Epithelial cell of esophagus (primary cell): Measurements from ENCODE around the gene ADAM12.

ENCODE experiments used
- DNase-seq: peaks from one replicate; pipeline ENCODE4 v3.0.0; 2010; ENCODE audit warnings: low read depth
- H3K4me3 ChIP-seq: 2 replicates; pipeline ENCODE4 v1.5.1; 2011; ENCODE audit warnings: mild to moderate bottlenecking, low read length, control low read depth
- TF ChIP-seq, protein P1 (sequence below): IDR thresholded peaks from 2 replicates; pipeline ENCODE4 v1.5.1; 2011; ENCODE audit warnings: low read depth, mild to moderate bottlenecking, low read length, control low read depth, inconsistent platforms; ENCODE audit not compliant: insufficient read depth; ENCODE audit errors: missing control alignments

Gene ADAM12

DNA sequence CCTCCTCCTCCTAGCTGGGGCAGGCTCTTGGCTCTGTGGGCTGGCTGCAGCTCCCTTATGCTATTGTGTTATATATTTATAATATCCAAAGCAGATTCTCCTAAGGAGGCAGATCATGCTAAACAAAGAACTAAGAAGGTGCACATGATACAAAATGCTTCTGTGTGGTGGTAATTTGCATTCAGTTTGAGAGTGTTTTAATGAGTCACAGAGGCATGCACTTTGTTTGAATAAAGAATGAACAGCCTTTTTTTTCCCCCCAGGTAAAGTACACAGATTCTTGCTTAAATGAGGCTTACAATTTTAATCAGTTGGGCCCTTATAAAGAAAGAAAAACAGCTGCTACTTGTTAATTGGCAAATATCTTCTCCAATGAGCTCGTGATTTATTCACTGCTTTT, 396.9 kb downstream of the ADAM12 start:
- TF ChIP-seq, protein P1, sequence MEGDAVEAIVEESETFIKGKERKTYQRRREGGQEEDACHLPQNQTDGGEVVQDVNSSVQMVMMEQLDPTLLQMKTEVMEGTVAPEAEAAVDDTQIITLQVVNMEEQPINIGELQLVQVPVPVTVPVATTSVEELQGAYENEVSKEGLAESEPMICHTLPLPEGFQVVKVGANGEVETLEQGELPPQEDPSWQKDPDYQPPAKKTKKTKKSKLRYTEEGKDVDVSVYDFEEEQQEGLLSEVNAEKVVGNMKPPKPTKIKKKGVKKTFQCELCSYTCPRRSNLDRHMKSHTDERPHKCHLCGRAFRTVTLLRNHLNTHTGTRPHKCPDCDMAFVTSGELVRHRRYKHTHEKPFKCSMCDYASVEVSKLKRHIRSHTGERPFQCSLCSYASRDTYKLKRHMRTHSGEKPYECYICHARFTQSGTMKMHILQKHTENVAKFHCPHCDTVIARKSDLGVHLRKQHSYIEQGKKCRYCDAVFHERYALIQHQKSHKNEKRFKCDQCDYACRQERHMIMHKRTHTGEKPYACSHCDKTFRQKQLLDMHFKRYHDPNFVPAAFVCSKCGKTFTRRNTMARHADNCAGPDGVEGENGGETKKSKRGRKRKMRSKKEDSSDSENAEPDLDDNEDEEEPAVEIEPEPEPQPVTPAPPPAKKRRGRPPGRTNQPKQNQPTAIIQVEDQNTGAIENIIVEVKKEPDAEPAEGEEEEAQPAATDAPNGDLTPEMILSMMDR = no peak
- no peak overlapping the region for H3K4me3 ChIP-seq
- peak; percentile 46 for DNase-seq

DNA sequence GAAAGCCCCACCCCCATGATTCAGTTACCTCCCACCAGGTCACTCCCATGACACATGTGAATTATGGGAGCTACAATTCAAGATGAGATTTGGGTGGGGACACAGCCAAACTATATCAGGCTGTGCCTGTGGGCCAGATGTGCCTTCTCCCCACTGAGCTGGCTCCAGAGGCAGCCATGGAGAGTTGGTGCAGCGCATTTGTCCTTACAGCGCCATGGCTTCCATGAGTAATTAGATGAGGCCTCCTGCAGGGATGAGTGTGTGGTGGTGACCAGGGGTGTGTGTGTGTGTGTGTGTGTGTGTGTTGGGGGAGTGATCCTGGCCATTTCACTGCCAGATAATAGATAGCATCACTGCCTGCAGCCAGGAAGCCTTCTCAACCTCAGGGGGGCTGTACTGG, 397.3 kb downstream of the ADAM12 start:
- TF ChIP-seq, protein P1 = no peak
- no peak for DNase-seq

DNA sequence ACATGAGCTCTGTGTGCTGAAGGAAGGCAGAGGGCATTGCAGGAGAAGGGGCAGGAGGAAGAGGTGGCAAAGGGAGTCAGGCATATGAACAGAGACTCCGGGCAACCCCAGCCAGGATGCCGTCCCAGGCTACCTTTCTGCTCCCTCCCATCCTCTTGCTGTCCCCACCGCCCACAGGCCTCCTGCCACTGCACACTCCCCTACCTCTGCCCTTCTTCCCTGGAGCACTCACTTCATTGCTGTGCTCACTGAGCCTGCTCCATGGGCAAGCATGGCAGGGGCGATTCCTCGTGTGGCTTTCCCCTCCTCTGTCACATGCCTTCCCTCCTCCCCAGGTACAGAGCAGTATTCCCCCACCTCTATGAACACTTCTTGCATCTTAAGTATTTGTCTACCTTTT, 398.5 kb downstream of the ADAM12 start:
- H3K4me3 ChIP-seq = no peak overlapping the region
- TF ChIP-seq, protein P1 = no peak
- DNase-seq = no peak

More for the DNA sequence above, 397.3 kb downstream of the ADAM12 start:
- H3K4me3 ChIP-seq = no peak overlapping the region

DNA sequence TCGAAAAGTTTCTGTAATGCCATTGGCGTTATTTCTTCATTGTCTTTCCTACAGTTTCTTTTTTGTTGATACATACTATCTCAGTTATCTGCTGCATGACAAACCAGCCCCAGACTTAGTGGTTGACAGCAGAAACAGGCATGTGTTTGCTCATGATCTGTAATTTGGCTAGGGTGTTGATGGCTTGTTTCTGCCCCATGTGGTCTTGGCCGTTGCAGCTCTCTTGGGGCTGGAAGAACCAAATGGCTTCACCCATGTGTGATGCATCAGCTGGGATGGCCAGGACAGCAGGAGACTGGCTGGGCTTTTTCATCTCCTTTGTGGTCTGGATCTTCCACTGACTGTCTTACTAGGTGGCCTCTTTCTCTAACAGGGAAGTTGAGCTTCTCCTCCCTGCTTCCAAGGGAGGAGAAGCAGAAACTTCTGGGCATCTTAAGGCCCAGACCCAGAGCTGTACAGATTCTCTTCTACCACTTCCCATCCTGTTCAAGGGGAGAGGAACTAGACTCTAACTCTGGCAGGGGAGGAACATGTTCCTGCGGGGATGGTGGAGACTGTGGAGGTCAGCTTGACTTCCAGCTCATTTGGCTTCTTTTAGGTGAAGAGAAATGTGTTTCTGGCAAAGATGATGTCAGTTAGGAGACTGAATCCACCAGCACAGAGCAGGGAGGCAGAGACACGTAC, 402.6 kb downstream of the ADAM12 start:
- TF ChIP-seq, protein P1 = no peak
- no peak overlapping the region for H3K4me3 ChIP-seq
- no peak for DNase-seq

DNA sequence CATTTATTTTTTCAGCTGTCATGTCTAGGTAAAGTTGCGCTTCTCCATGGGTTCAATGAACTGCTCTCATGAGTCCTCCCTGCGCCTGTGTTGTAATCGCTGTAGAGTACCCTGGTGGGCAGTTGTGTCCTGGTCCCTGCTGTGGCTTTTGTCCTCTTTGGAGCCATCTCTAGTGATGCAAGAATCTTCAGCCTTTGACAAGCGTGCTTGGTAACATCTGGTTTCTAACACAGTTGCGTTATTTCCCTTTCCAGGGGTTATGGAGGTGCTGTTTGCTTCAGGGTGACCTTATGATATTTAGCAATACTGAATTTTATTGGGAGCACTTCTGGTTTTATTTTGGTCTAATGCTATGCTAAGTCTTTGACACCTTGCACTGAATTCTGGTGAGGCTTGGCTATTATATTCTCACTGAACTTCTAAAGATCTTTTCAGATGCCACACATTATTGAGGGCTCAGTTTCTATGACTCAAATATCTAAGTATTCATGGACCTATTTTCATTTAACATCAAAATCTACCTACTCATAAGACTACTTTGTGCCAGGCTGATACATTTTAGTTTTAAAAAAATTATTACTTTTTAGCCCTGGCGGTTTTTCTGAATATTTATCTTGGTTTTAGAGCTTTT, 403.3 kb downstream of the ADAM12 start:
- H3K4me3 ChIP-seq = no peak overlapping the region
- TF ChIP-seq, protein P1 = no peak
- no peak for DNase-seq

DNA sequence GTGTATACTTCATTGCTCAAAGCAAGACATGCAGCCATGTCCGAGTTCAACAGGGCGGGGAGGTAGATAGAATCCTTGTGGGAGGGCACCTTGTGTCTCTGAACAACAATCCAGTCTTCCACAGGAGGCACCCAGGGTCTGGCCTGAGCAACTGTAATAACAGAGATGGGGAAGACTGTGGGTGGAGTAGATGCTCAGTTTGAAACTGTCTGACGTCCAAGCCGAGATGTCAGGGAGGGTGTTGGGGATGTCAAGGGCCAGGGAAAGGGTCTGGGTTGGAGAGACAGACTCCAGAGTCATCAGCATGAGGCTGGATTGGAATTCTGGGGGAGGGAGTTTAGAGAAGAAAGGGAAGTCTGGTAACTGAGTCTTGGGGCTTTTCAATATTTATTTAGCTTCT, 403.9 kb downstream of the ADAM12 start:
- no peak for DNase-seq

More for the DNA sequence above, 403.9 kb downstream of the ADAM12 start:
- TF ChIP-seq, protein P1 = no peak
- no peak overlapping the region for H3K4me3 ChIP-seq
